ENCODE data around the gene GPR21.
A peak's percentile ranks its signal among the peaks of the same experiment; 100 is the strongest.

Gene GPR21

DNA sequence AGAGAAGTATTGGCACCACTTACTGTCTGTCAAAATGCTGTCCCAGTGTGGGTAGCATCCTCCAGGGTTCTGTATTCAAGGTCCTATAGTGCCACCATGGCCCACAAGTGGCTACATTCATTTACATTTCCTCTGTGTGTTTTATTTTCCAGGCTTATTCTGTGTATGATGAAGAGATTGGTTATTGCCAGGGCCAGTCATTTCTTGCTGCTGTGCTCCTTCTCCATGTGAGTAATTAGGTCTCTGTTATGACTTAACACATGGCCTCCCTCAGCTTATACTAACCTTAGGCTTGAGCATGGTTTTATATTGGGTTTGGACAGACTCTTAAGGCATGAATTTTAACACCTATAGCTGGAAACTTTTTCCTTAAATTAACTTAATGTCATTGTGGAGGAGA lies 36.7 kb downstream of the GPR21 start:
- no peak for DNase-seq (ENCODE audit: low read depth)
- H3K4me3 ChIP-seq (ENCODE audit: low read depth, low read length) = no peak overlapping the region
- TF ChIP-seq, protein P1, sequence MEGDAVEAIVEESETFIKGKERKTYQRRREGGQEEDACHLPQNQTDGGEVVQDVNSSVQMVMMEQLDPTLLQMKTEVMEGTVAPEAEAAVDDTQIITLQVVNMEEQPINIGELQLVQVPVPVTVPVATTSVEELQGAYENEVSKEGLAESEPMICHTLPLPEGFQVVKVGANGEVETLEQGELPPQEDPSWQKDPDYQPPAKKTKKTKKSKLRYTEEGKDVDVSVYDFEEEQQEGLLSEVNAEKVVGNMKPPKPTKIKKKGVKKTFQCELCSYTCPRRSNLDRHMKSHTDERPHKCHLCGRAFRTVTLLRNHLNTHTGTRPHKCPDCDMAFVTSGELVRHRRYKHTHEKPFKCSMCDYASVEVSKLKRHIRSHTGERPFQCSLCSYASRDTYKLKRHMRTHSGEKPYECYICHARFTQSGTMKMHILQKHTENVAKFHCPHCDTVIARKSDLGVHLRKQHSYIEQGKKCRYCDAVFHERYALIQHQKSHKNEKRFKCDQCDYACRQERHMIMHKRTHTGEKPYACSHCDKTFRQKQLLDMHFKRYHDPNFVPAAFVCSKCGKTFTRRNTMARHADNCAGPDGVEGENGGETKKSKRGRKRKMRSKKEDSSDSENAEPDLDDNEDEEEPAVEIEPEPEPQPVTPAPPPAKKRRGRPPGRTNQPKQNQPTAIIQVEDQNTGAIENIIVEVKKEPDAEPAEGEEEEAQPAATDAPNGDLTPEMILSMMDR (IDR thresholded peaks at IDR 0.05; ENCODE audit: low read depth, low read length, missing control alignments) = no peak

DNA sequence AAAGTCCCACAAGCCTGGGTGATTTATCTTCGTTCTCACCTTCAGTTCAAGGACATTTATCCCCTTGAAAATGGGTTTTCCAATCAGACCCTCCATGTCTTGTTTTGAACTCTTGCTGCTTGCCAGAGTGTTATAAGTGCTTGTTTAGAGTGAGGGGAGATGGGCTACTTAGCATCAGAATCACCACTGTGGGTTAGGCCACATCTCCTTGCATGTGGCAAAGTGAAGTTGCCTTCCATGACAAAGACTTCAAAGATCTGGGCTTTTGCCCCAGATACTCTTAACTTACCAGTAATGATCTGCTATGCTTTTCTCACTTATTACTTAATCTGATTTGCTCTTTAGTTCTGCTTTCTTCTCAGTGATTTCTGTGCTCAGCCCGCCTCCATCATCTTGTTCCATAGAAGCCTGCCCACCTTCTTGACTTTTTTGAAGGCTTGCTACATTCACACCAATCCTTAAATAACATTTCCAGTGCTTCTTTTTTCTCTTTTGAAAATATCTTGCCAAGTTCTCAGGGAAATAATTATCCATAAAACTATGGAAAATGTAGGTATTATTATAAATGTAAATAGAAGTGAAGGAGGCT lies 39.0 kb downstream of the GPR21 start:
- TF ChIP-seq, protein P1 (IDR thresholded peaks at IDR 0.05; ENCODE audit: low read depth, low read length, missing control alignments) = no peak
- no peak for DNase-seq (ENCODE audit: low read depth)

DNA sequence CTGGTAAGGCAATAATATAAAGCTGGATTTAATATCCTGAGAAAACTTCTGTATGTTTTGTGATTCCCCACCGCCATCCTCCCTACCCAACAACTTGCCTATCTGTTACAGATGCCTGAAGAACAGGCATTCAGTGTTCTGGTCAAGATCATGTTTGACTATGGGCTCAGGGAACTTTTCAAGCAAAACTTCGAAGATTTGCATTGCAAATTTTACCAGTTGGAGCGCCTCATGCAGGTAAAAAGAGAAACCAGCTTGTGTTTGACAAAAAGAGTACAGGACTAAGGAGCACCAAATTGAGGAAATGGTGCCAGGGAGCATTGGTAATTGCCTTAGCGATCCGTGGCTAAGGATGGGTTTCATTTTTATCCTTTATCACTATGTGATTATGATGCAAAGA lies 40.0 kb downstream of the GPR21 start:
- no peak overlapping the region for H3K4me3 ChIP-seq (ENCODE audit: low read depth, low read length)
- DNase-seq (ENCODE audit: low read depth) = no peak
- TF ChIP-seq, protein P1 (IDR thresholded peaks at IDR 0.05; ENCODE audit: low read depth, low read length, missing control alignments) = no peak

More for the DNA sequence above, 39.0 kb downstream of the GPR21 start:
- H3K4me3 ChIP-seq (ENCODE audit: low read depth, low read length) = no peak overlapping the region

DNA sequence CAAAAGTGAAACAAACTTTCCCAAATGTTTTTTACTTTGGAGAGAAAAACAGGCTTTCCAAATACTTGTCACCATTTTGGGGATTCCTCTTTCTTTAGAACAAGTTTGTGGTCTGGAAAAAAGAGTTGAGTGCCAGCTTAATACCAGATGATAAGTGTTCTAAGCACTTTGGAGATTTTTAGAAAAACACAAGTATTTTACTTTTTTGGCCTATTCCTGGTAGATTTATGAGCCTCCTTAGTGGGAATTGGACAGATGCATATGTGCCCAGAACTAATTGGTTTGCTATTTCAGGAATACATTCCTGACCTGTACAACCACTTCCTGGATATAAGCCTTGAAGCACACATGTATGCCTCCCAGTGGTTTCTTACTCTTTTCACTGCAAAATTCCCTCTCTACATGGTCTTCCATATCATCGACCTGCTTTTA lies 40.5 kb downstream of the GPR21 start:
- TF ChIP-seq, protein P1 (IDR thresholded peaks at IDR 0.05; ENCODE audit: low read depth, low read length, missing control alignments) = no peak
- DNase-seq (ENCODE audit: low read depth) = no peak
- H3K4me3 ChIP-seq (ENCODE audit: low read depth, low read length) = no peak overlapping the region

DNA sequence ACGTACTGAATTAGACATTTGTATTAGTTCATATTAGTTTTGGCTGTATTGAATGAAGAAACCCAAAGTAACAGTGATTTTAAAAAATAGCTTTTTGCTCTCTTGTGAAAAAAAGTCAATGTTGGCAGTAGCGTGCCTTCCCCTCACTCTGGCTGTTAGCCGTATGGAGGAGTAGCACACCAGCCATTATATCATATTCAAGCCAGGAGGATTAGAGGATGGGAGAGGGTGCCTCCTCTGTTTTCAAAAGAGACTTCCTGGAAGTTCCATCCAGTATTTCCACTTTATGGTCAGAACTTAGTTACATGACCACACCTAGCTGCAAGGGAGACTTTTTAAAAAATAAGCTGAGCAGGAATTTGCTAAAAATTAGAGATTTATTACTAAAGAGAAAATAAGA lies 41.2 kb downstream of the GPR21 start:
- no peak for DNase-seq (ENCODE audit: low read depth)
- no peak overlapping the region for H3K4me3 ChIP-seq (ENCODE audit: low read depth, low read length)
- TF ChIP-seq, protein P1 (IDR thresholded peaks at IDR 0.05; ENCODE audit: low read depth, low read length, missing control alignments) = no peak

DNA sequence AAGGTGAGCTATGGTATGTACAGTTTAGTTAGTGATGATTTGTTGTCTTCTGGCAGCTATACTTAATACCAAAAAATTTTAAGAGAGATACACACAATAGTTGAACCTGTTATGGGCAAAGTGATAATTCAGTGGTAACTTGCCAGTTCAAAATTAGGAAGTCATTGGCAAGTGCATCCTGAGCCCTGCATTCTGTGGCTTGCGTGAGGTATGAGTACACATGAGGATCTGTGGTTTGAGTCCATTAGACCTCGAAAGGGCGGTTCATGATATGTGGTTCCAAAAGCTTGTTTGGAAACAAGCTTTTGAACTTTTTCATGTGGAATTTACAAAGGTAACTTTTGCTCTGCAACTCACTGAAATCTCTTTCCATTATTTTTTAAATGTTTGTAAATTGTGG lies 47.0 kb downstream of the GPR21 start:
- DNase-seq (ENCODE audit: low read depth) = no peak
- TF ChIP-seq, protein P1 (IDR thresholded peaks at IDR 0.05; ENCODE audit: low read depth, low read length, missing control alignments) = no peak
- no peak overlapping the region for H3K4me3 ChIP-seq (ENCODE audit: low read depth, low read length)

DNA sequence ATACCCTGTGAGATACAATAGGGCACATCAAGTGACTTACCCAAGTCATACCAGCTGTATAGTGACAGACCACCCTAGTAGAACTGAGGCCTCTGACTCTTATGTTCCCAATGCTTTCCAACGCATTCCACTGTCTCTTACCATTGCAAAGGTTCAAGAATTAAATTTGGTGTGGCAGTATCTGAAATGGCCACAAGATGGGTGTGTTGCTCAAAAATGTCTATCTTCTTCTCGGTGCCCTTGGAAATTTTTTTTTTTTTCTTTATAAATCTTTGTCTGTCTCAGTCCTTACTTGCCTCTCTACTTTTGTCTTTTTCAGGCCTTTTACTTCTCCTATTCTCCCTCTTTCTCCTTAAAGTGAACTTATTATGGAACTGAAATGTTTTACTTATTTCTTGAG lies 48.4 kb downstream of the GPR21 start:
- H3K4me3 ChIP-seq (ENCODE audit: low read depth, low read length) = no peak overlapping the region
- DNase-seq (ENCODE audit: low read depth) = peak; percentile 19
- TF ChIP-seq, protein P1 (IDR thresholded peaks at IDR 0.05; ENCODE audit: low read depth, low read length, missing control alignments) = peak; percentile 65

All from GM12864 (cell line).